Stimulated activated CD4-positive, alpha-beta T cell treated with anti-CD3 and anti-CD28 coated beads, Interleukin-12 subunit alpha, Interleukin-12 subunit beta, amount 100 ng/mL, for 24 hours (primary cell): ENCODE results near the gene GNLY.

Experiments used
- DNase-seq, 2 experiments: peaks; one replicate each; pipeline ENCODE4 v3.0.0-alpha.2; 2020; ENCODE audit warnings: low read depth in 2 of 2

GNLY gene

GRCh38 chr2:85728883-85729824 lies 35.0 kb downstream of the GNLY start:
- DNase-seq, result peak; percentile 48 to 72

DNA sequence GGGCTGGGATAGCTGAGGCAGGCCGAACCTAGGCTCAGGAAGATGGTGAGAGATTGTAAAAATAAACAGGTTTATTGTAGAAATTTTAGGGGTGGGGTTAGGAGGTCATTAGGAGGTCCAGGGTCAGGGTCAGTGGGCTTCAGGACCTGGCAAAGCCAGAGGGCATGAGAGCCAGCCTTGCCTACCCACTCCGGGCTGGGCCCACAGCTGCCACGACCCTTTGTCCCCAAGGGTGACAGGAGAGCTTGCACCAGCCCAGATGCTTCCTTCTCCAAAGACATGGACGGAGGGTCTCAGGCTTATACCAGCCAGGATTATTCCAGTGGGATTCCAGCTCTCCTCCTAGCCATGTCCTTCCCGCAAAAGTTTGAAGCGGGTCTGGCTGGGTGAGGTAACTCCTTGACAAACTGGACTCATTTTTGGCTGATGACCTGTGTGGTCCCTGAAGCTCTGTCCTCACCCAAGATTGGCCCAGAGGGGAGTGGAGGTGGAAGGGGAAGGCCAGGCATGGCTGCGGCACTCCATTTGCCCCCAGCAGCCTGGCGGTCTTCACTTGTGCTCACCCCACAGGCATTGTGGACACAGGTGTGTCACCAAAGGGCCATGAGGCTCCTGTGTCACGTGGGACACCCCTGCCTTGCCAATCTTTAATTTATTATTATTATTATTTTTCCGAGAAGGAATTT lies 35.8 kb downstream of the GNLY start:
- DNase-seq, result no peak

DNA sequence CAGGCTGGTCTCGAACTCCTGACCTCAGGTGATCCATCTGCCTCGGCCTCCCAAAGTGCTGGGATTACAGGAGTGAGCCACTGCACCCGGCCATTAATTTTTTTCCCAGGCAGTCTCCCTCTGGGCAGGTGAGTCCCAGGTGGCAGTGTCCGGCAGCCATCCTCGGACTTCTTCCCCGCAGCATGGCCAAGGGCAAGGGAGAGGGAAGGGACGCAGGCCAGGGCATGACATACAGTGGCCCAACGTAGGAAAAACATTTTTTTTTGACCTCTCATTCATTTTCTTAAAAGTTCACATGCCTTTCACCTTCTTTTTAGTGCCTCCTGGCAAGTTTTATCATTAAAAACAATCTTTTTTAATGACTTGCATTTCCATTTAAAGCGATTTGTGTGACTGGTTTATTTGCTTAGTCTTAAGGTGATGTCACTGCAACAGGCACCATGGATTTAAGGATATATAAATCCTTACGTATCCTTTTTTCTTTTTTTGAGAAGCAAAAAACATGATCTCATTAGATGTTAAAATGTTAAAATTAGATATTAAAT lies 36.6 kb downstream of the GNLY start:
- DNase-seq, result no peak

DNA sequence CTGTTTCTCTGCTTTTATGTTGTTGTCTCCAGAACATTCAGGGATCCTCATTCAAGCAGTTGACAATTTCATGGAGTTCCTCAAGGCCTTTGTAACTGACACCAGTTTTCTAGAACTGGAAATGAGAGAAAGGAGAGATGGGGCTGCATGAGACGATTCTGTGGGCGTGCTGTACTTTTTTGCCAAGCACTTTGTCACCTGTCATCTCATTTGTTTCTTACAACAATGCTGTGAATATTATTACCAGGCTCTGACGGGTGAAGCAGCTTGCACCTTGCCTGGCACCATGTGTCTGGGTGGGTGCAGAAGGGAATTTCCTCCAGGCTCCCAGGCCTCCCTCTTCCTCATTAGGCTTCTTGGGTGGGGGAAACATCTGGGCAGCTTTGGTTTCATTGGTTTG lies 37.4 kb downstream of the GNLY start:
- DNase-seq, result no peak

- DNase-seq, result no peak
These were observed 38.4 kb downstream of the GNLY start for GRCh38 chr2:85732467-85733120.

GRCh38 chr2:85733121-85733960 lies 39.2 kb downstream of the GNLY start:
- no peak for DNase-seq

DNA sequence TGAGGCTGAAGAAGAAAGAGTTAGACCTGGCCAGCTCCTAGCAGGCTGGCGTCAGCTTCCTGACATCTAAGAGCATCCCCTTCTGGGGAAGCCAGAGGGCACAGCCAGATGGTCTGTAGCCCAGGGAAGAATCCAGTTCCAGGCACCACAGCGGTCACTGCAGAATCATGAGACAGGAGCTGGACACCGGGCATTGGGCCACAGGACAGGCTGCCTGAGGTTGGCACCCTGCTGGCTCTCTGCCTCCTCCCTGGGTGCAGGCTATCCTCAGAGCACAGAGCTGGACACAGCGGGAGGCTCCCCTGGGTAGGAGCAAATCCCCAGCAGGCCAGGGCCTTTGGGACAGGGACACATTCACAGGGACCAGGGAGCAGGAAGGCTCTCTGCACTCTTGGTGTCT lies 39.9 kb downstream of the GNLY start:
- DNase-seq, result no peak

GRCh38 chr2:85734942-85735608 lies 40.9 kb downstream of the GNLY start:
- no peak for DNase-seq

GRCh38 chr2:85735691-85736090 lies 41.5 kb downstream of the GNLY start:
- no peak for DNase-seq

DNA sequence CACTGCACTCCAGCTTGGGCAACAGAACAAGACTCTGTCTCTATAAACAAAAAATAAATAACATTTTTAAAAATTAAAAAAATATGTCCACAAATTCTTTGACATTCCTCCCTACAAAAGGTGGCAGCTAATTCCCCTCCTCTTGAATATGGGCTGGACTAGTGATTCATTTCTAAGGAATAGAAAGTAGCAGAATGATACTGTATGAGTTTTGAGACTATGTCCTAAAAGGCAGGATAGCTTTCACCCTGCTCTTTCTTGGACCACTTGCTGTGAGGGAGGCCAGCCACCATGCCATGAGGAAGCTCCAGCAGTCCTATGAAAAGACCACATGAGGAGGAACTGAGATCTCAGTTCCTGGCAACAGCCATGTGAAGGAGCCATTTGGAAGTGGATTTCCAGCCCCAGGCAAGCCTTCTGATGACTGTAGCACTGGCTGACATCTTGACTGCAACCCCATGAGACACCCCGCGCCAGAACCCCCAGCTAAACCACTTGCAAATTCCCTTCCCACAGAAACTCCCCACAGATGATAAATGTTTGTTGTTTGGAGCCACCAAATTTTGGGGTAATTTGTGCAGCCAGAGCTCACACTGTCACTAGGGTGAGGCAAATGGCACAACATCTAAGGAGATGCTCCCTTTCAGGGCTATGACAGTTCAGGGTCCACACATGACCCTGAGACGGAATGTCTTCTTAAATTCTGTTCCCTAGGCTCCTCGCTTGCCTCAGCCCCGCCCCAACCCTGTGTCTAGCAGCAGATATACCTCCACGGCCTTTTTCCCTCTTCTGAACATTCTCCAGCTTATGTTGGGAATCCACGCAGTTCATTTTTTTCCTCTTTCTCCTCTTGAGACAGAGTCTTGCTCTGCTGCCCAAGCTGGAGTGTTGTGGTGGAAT lies 42.5 kb downstream of the GNLY start:
- DNase-seq, result no peak

DNA sequence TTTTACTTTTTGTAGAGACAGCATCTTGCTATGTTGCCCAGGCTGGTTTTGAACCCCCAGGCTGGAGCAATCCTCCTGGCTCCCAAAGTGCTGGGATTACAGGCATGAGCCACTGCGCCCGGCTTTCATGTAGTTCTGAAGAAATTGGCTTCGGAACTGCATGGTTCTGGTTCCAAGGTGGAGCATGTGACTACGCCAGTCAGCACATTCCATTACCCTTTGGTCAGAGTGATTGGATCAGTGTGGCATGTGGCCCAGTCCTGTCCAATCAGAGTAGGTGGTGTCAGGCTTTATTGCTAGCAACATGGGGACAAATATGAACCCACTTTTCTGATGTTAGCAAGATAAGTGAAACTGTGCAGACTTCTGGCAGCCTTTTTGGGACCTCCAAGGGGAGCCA lies 43.3 kb downstream of the GNLY start:
- DNase-seq, result no peak

- DNase-seq, result no peak
These were observed 43.8 kb downstream of the GNLY start for GRCh38 chr2:85737961-85738360.

- no peak for DNase-seq
These were observed 46.0 kb downstream of the GNLY start for GRCh38 chr2:85740193-85740592.

DNA sequence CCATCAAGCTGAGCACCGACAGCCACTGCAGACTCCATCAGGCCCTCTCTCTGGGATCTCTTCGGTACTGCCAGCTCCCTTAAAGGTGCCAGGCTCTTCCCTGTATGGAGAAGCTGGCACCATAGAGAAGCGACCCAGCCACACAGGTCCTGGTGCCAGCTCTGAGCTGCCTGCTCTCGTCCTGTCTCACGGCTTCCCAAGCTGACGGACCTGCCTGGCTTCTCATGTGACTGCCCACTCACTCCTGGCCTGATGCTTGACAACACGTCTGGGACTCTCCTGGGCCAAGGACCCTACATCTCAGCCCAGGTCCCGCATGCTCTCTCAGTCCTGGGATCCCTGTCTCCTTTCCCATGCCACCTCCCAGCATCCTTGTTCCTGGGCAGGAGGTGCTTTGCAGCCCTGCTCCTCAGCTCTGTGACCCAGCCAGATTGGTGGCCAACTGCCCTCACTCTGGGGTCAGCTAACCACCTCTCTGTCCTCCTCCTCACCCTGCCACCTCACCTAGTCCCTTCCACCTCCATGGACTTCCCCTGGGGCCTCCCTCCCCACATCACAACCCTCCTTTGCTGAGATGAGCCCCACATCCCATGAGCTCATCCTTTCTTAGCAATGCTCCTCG lies 47.2 kb downstream of the GNLY start:
- no peak for DNase-seq

DNA sequence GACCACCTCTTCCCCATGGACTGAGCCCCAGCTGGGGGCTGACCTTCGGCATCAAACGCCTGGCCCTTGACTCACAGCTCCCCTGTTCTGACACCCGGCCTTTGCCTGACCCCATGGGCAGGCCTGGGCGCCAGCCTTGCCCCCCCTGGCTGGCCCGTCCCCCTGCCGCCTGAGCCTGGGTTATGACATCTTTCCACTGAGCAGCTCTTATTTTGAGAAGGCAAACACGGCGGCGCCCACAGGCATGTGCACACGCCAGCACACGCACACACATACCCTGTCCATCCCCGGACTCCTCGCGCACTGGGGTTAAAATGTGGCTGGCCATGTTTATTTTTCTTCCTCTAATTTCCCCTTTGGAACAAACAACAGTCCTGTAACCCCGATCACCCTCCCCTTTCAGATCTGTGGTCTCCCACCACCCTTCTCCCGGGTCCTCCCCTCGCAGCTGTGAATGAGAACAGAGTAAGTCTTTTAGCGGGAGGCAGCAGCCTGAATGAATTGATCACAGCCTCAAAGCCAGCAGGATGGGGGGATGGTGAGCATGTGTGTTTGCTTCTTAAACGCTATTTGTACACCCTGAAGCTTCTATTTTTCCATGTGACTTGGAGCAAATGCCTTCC lies 47.8 kb downstream of the GNLY start:
- no peak for DNase-seq

DNA sequence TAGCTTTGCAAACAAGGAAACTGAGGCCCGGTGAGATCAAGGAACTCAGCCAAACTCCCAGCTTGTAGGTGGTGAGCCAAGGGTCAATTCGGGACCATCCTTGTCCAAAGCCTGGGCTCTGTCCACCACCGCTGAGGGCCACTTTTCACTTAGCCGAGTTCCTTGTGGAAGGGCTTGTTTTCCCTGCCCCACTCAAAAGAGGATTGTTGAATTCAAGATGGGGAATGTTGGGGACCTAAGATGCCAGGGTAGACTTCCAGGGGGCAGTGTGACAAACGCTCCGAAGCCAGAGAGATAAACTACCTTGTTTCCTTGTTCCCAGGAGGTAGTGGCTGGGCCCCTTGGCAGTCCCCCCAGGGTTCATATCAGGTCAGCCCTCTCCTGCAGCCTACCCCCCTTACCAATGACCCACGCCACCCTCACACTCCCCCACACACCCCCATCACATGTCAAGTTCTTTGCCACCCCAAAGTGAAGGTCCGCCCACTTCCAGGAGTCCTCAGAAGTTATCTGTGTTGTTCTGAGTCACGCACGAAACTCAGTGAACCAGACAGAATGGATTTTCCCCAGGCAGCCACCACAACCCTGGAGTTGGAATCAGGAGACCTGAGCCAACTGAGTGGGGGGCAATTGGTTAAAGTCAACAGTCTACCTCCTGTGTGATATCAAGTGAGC lies 49.3 kb downstream of the GNLY start:
- DNase-seq, result no peak

GRCh38 chr2:85744055-85744454 lies 49.9 kb downstream of the GNLY start:
- no peak for DNase-seq
